HepG2 (cell line): ENCODE data around the gene IL1R1. TPM values are rescaled to one million over a fixed set of nuclear protein-coding genes. Genes with fewer than 3 reads are reported as not detected.
A peak's percentile ranks its signal among the peaks of the same experiment; 100 is the strongest.

Source experiments
- ATAC-seq: fragments of 200-7000 bp; cut with Tn5 transposase; 3 replicates; pipeline ENCODE4 v1.9.1; 2020; ENCODE audit warnings: mild to moderate bottlenecking, moderate library complexity
- BruUV-seq: library from RNA; stranded (reverse); fragments of 400-500 nt; replicated peaks from 2 replicates; lab custom pipeline; 2021; lab: Mats Ljungman, UMichigan
- CTCF ChIA-PET: fragments of 300-600 bp; formaldehyde crosslinking; extraction: SDS; loops from one replicate; lab custom pipeline; 2021; ENCODE audit warnings: low total read pairs, inconsistent platforms, low intra/inter-chr PET ratio; lab: Yijun Ruan, JAX
- POLR2A ChIA-PET: fragments of 350-600 bp; sonication (Branson Sonifier 250); formaldehyde crosslinking; loops from one replicate; lab custom pipeline; 2020; ENCODE audit warnings: antibody characterized with exemption, inconsistent platforms; lab: Yijun Ruan, JAX
- DNase-seq: peaks from one replicate; pipeline ENCODE4 v3.0.0-alpha.2; 2015; ENCODE audit warnings: low spot score
- FAIRE-seq: peaks from 3 replicates; lab custom pipeline; 2011; peaks lifted over from hg19 to GRCh38; lab: Jason Lieb, UNC
- H2AFZ ChIP-seq: one replicate; pipeline ENCODE4 v1.6.1; 2011; ENCODE audit warnings: low read length, inconsistent platforms
- H3K27ac ChIP-seq: fragments of 300-600 bp; 3 replicates; pipeline ENCODE4 v1.8.0; 2011; ENCODE audit warnings: mixed run types, mild to moderate bottlenecking, mixed read lengths, low read length, inconsistent platforms; ENCODE audit not compliant: insufficient read depth; ENCODE audit errors: extremely low read length
- H3K27me3 ChIP-seq, 2 experiments: fragments of 200-600 bp in 1 of 2; 2 replicates in 1 of 2; 3 replicates in 1 of 2; pipeline versions ENCODE4 v1.6.0 to v1.8.0; 2011; ENCODE audit warnings: low read length in 2 of 2, mild to moderate bottlenecking in 2 of 2, moderate library complexity in 2 of 2, inconsistent platforms in 1 of 2; ENCODE audit not compliant: insufficient read depth in 2 of 2, control insufficient read depth in 1 of 2
- H3K36me3 ChIP-seq, 2 experiments: fragments of 200-600 bp in 1 of 2; replicated peaks in 1 of 2; 2 replicates in 1 of 2; 3 replicates in 1 of 2; pipeline versions ENCODE4 v1.5.1 to v1.8.0; 2011; ENCODE audit warnings: low read length in 2 of 2, inconsistent platforms in 1 of 2; ENCODE audit not compliant: insufficient read depth in 2 of 2, control insufficient read depth in 1 of 2
- H3K4me1 ChIP-seq: 2 replicates; pipeline ENCODE4 v1.5.1; 2012; ENCODE audit warnings: low read length, inconsistent platforms; ENCODE audit not compliant: insufficient read depth
- H3K4me2 ChIP-seq: 2 replicates; pipeline ENCODE4 v1.6.0; 2011; ENCODE audit warnings: low read depth, low read length, inconsistent platforms
- H3K4me3 ChIP-seq, 3 experiments: fragments of 200-600 bp in 1 of 3; sonication (generic), shearing (Covaris generic) in 1 of 3; replicated peaks in 1 of 3; 2 replicates each; pipeline ENCODE4 v1.5.1; 2011 to 2016; ENCODE audit warnings: low read length in 3 of 3, inconsistent platforms in 2 of 3, low read depth in 2 of 3, mild to moderate bottlenecking in 2 of 3, control low read depth in 1 of 3, mixed read lengths in 1 of 3; ENCODE audit not compliant: insufficient read depth in 1 of 3
- H3K79me2 ChIP-seq: one replicate; pipeline ENCODE4 v1.6.1; 2011; ENCODE audit warnings: low read length, inconsistent platforms; ENCODE audit not compliant: insufficient read depth
- H3K9ac ChIP-seq: 2 replicates; pipeline ENCODE4 v1.6.0; 2011; ENCODE audit warnings: mild to moderate bottlenecking, low read depth, low read length, inconsistent platforms; ENCODE audit not compliant: insufficient read depth
- H3K9me3 ChIP-seq: 2 replicates; pipeline ENCODE4 v1.5.1; 2012; ENCODE audit warnings: mild to moderate bottlenecking, low read length
- H4K20me1 ChIP-seq: 2 replicates; pipeline ENCODE4 v1.6.0; 2011; ENCODE audit warnings: inconsistent platforms, mild to moderate bottlenecking, low read length, moderate library complexity; ENCODE audit not compliant: insufficient read depth
- MIXL1 ChIP-seq: IDR thresholded peaks from 2 replicates; pipeline ENCODE4 v1.6.1; 2016
- MXD4 ChIP-seq: IDR thresholded peaks from 2 replicates; pipeline ENCODE4 v1.6.1; 2016; ENCODE audit warnings: mild to moderate bottlenecking, missing biosample characterization, missing genetic modification reagents
- RCOR2 ChIP-seq: IDR thresholded peaks from 2 replicates; pipeline ENCODE4 v1.6.1; 2016; ENCODE audit warnings: missing biosample characterization, missing genetic modification reagents
- SOX13 ChIP-seq, 3 experiments: fragments of 450-650 bp in 1 of 3; sonication (generic) in 1 of 3; formaldehyde crosslinking in 1 of 3; IDR thresholded peaks in 2 of 3; conservative IDR thresholded peaks in 1 of 3; 2 replicates each; pipeline versions ENCODE4 v1.5.0 to v1.6.1; 2016 to 2020; ENCODE audit warnings: antibody characterized with exemption in 1 of 3, mild to moderate bottlenecking in 1 of 3, missing compliant biosample characterization in 1 of 3, missing genetic modification reagents in 1 of 3, moderate library complexity in 1 of 3
- THAP11 ChIP-seq: IDR thresholded peaks from 2 replicates; pipeline ENCODE4 v1.6.1; 2016; ENCODE audit warnings: missing biosample characterization, missing genetic modification reagents
- ZNF660 ChIP-seq: sonication (generic); formaldehyde crosslinking; IDR thresholded peaks from 2 replicates; pipeline ENCODE4 v1.5.1; 2020; ENCODE audit warnings: mild to moderate bottlenecking, low read depth, missing genetic modification reagents, borderline replicate concordance
- WGBS: methylation state at CpG from one replicate; pipeline ENCODE4 v1.1.6; 2017; ENCODE audit warnings: low lambda C conversion rate; 5-methylcytosine and 5-hydroxymethylcytosine counted together
- in situ Hi-C: cut with HindIII; loops from 2 replicates; pipeline ENCODE4 v1.10.0; 2017; ENCODE audit warnings: low pct_unique_long_range_greater_than_20kb; ENCODE audit not compliant: extremely low pct_ligation_motif_present
- intact Hi-C: fragments of 100-400 bp; cut with micrococcal nuclease; formaldehyde crosslinking; loops from one replicate; pipeline ENCODE4 v1.10.0; 2022; ENCODE audit not compliant: unreplicated experiment
- polyA plus RNA-seq, 8 experiments: library from polyadenylated mRNA; depleted of rRNA in 3 of 8; stranded (reverse) in 7 of 8; unstranded in 1 of 8; fragments of >200 nt; fragmentation: Illumina TruSeq in 4 of 8; extraction: Trizol in 4 of 8; gene quantifications; 2 replicates each; pipeline versions ENCODE4 v1.2.1 to v1.2.3, GENCODE V29; 2011 to 2016; ENCODE audit warnings: low read depth in 4 of 8, missing spikeins in 1 of 8, mixed read lengths in 1 of 8; ENCODE audit not compliant: insufficient read depth in 1 of 8
- total RNA-seq, 5 experiments: library from RNA; depleted of rRNA; stranded (reverse); fragments of >200 nt; fragmentation: Illumina TruSeq; extraction: Trizol; gene quantifications; 2 replicates each; pipeline ENCODE4 v1.2.3, GENCODE V29; 2016; ENCODE audit warnings: low read depth in 1 of 5
- TF ChIP-seq, protein P1 (sequence below): sonication (generic); formaldehyde crosslinking; IDR thresholded peaks from 2 replicates; pipeline ENCODE4 v1.4.0; 2020; ENCODE audit warnings: missing genetic modification reagents
- TF ChIP-seq, protein P2 (sequence below): sonication (generic); formaldehyde crosslinking; IDR thresholded peaks from 2 replicates; pipeline ENCODE4 v1.4.0; 2020; ENCODE audit warnings: missing genetic modification reagents
- TF ChIP-seq, protein P3 (sequence below): sonication (generic); formaldehyde crosslinking; IDR thresholded peaks from 2 replicates; pipeline ENCODE4 v1.4.0; 2020; ENCODE audit warnings: missing genetic modification reagents
- TF ChIP-seq, protein P4 (sequence below): IDR thresholded peaks from 2 replicates; pipeline ENCODE4 v1.6.1; 2016; ENCODE audit warnings: low read depth, missing genetic modification reagents, missing compliant biosample characterization
- TF ChIP-seq, protein P5 (sequence below): IDR thresholded peaks from 2 replicates; pipeline ENCODE4 v1.6.1; 2018; ENCODE audit warnings: missing genetic modification reagents, mild to moderate bottlenecking, missing compliant biosample characterization

Gene IL1R1
- total and polyA plus RNA-seq, 2 of the 13 experiments (the other 11 are each of a cell fraction or from before 2014, with no cell fraction given): 38.0 to 93.1 TPM

DNA sequence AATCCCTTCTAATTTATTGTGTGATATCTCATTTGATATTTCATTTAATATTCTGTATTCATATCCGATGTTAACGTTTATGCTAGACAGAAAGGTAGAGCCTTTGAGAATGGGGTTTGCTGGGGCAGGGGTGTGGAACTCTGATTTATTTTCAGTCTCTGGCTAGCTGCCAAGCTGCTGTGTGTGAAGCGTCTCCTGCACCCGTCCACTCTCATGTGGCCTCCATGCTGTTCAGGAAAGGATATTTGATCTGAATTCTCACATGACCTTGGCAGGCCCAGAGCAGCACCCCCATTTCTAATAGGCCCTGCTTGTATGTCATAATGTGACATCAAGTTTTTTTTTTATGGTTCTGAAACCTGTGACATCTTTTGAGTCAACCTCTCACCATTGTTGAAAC is 1.6 kb downstream of the IL1R1 start:
- Histone ChIP-seq H3K4me1 (peaks cover 82% of the 10 kb centered on the region), H3K9me3 (peaks cover 4% of the 10 kb centered on the region; the same call in 1 of the 2 replicates)
- POLR2A ChIA-PET: interaction anchor here (1.9 to 5.4 kb wide), 7 partner anchors 10 to 145 kb away, joined by 6 to 128 read pairs (median 13); no protein-coding TSS in a partner anchor
- TF ChIP-seq, protein P1, sequence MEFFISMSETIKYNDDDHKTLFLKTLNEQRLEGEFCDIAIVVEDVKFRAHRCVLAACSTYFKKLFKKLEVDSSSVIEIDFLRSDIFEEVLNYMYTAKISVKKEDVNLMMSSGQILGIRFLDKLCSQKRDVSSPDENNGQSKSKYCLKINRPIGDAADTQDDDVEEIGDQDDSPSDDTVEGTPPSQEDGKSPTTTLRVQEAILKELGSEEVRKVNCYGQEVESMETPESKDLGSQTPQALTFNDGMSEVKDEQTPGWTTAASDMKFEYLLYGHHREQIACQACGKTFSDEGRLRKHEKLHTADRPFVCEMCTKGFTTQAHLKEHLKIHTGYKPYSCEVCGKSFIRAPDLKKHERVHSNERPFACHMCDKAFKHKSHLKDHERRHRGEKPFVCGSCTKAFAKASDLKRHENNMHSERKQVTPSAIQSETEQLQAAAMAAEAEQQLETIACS (CRISPR knock-in tag): no peak
- TF ChIP-seq, protein P2, sequence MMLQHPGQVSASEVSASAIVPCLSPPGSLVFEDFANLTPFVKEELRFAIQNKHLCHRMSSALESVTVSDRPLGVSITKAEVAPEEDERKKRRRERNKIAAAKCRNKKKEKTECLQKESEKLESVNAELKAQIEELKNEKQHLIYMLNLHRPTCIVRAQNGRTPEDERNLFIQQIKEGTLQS (CRISPR knock-in tag): no peak
- TF ChIP-seq SOX13 (IDR thresholded peaks at IDR 0.05): no peak
- TF ChIP-seq SOX13 (CRISPR knock-in tag; conservative IDR thresholded peaks at IDR 0.05 in 1 of 2, IDR thresholded peaks at IDR 0.05 in 1 of 2): peak in 1 of 2 experiments; percentile 1; a peak in 1 of 4 replicates
- TF ChIP-seq THAP11 (CRISPR knock-in tag): 0 out of 2 replicates have a peak, but pooled peaks have one; percentile 1
- TF ChIP-seq RCOR2 (CRISPR knock-in tag): no peak
- TF ChIP-seq, protein P3, sequence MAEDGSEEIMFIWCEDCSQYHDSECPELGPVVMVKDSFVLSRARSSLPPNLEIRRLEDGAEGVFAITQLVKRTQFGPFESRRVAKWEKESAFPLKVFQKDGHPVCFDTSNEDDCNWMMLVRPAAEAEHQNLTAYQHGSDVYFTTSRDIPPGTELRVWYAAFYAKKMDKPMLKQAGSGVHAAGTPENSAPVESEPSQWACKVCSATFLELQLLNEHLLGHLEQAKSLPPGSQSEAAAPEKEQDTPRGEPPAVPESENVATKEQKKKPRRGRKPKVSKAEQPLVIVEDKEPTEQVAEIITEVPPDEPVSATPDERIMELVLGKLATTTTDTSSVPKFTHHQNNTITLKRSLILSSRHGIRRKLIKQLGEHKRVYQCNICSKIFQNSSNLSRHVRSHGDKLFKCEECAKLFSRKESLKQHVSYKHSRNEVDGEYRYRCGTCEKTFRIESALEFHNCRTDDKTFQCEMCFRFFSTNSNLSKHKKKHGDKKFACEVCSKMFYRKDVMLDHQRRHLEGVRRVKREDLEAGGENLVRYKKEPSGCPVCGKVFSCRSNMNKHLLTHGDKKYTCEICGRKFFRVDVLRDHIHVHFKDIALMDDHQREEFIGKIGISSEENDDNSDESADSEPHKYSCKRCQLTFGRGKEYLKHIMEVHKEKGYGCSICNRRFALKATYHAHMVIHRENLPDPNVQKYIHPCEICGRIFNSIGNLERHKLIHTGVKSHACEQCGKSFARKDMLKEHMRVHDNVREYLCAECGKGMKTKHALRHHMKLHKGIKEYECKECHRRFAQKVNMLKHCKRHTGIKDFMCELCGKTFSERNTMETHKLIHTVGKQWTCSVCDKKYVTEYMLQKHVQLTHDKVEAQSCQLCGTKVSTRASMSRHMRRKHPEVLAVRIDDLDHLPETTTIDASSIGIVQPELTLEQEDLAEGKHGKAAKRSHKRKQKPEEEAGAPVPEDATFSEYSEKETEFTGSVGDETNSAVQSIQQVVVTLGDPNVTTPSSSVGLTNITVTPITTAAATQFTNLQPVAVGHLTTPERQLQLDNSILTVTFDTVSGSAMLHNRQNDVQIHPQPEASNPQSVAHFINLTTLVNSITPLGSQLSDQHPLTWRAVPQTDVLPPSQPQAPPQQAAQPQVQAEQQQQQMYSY (CRISPR knock-in tag): no peak
- TF ChIP-seq MIXL1 (CRISPR knock-in tag): no peak
- TF ChIP-seq ZNF660: no peak
- TF ChIP-seq, protein P4, sequence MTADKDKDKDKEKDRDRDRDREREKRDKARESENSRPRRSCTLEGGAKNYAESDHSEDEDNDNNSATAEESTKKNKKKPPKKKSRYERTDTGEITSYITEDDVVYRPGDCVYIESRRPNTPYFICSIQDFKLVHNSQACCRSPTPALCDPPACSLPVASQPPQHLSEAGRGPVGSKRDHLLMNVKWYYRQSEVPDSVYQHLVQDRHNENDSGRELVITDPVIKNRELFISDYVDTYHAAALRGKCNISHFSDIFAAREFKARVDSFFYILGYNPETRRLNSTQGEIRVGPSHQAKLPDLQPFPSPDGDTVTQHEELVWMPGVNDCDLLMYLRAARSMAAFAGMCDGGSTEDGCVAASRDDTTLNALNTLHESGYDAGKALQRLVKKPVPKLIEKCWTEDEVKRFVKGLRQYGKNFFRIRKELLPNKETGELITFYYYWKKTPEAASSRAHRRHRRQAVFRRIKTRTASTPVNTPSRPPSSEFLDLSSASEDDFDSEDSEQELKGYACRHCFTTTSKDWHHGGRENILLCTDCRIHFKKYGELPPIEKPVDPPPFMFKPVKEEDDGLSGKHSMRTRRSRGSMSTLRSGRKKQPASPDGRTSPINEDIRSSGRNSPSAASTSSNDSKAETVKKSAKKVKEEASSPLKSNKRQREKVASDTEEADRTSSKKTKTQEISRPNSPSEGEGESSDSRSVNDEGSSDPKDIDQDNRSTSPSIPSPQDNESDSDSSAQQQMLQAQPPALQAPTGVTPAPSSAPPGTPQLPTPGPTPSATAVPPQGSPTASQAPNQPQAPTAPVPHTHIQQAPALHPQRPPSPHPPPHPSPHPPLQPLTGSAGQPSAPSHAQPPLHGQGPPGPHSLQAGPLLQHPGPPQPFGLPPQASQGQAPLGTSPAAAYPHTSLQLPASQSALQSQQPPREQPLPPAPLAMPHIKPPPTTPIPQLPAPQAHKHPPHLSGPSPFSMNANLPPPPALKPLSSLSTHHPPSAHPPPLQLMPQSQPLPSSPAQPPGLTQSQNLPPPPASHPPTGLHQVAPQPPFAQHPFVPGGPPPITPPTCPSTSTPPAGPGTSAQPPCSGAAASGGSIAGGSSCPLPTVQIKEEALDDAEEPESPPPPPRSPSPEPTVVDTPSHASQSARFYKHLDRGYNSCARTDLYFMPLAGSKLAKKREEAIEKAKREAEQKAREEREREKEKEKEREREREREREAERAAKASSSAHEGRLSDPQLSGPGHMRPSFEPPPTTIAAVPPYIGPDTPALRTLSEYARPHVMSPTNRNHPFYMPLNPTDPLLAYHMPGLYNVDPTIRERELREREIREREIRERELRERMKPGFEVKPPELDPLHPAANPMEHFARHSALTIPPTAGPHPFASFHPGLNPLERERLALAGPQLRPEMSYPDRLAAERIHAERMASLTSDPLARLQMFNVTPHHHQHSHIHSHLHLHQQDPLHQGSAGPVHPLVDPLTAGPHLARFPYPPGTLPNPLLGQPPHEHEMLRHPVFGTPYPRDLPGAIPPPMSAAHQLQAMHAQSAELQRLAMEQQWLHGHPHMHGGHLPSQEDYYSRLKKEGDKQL: no peak
- TF ChIP-seq MXD4 (CRISPR knock-in tag): no peak
- TF ChIP-seq, protein P5, sequence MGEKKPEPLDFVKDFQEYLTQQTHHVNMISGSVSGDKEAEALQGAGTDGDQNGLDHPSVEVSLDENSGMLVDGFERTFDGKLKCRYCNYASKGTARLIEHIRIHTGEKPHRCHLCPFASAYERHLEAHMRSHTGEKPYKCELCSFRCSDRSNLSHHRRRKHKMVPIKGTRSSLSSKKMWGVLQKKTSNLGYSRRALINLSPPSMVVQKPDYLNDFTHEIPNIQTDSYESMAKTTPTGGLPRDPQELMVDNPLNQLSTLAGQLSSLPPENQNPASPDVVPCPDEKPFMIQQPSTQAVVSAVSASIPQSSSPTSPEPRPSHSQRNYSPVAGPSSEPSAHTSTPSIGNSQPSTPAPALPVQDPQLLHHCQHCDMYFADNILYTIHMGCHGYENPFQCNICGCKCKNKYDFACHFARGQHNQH (CRISPR knock-in tag): no peak; the same call in 1 of the 2 replicates

More for the DNA sequence above, 1.6 kb downstream of the IL1R1 start:
- H3K27me3 ChIP-seq: no peaks in the 10 kb centered on the region; a peak in 1 of 5 replicates
- no peak for ATAC-seq
- in situ Hi-C loops (no loop called here), intact Hi-C loops (loop anchor here (5.0 kb wide), 1 partner anchor 37 kb away; no protein-coding TSS in a partner anchor)
- H3K36me3 ChIP-seq: peaks cover 8 to 37% of the 10 kb centered on the region in 2 experiments
- H2AFZ ChIP-seq: no peak overlapping the region
- CTCF ChIA-PET: no interaction called here
- no peak for FAIRE-seq
- H3K4me2 ChIP-seq: peak overlapping the region; percentile 98
- WGBS: 72% methylated on average over 4 of the region's 4 CpGs
- no peak for DNase-seq
- peaks cover 72% of the 10 kb centered on the region for H3K79me2 ChIP-seq
- no peaks in the 10 kb centered on the region for H4K20me1 ChIP-seq
- peak overlapping the region; percentile 90; the same call in 1 of the 2 replicates for H3K9ac ChIP-seq
- no peak overlapping the region for H3K27ac ChIP-seq
- peak overlapping the region; percentile 64 to 99 (median 84) for H3K4me3 ChIP-seq
- BruUV-seq: no TSS peak
